NOMO-1 (cell line): ENCODE data around the gene FUT8.
A peak's percentile ranks its signal among the peaks of the same experiment; 100 is the strongest.

Source experiments
- DNase-seq, 2 experiments: peaks; one replicate each; lab custom pipeline; 2025; ENCODE audit not compliant: unreplicated experiment in 2 of 2; lab: John Stamatoyannopoulos, UW

Gene FUT8

GRCh38 chr14:65486863-65487262 lies 74.3 kb downstream of the FUT8 start:
- DNase-seq, result no peak

- DNase-seq, result no peak
These were observed 75.4 kb downstream of the FUT8 start for GRCh38 chr14:65487783-65488494.

DNA sequence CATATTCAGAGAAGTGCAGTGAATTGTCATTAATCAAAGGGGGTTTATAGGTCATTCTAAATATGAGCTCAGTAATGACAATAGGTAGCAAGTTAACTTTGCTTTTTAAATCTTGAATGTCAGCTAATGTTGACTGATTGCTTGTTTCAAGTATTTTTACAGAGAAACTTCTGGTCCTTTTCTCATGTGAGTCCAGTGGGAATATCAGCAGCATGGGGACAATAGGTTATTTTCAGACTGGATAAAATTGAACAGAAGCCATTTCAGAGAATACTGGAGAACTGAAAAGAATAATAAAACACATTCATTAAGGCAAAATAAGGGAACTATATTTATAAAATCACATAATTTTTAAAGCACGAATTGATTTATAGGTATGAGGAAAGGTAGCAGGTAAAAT lies 78.7 kb downstream of the FUT8 start:
- DNase-seq, result no peak

- peak; percentile 4 to 13 for DNase-seq
These were observed 79.7 kb downstream of the FUT8 start for GRCh38 chr14:65492266-65492665.

DNA sequence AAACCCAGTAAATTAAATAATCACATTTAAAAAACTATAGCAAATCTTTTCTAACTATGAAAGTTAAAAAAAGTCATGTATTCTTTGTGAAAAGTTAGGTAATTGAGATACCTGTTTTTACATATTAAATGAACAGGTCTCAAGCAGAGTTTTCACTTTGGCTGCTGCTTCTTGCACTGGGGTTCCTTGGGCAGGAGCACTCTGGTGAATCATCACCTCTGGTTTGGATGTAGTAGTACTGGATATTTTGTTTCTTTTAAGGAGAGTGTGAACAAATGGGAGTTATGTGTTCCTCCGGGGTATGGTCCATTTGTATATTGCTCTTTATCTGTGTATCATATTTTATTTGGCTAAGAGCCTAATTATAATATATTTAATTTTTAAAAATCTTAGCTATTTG lies 82.7 kb downstream of the FUT8 start:
- DNase-seq, result no peak

GRCh38 chr14:65496178-65496993 lies 83.9 kb downstream of the FUT8 start:
- DNase-seq, result no peak

GRCh38 chr14:65499138-65499537 lies 86.6 kb downstream of the FUT8 start:
- no peak for DNase-seq

GRCh38 chr14:65500075-65500474 lies 87.5 kb downstream of the FUT8 start:
- DNase-seq, result no peak

- DNase-seq, result no peak
These were observed 88.8 kb downstream of the FUT8 start for GRCh38 chr14:65501328-65501727.

GRCh38 chr14:65502676-65503124 lies 90.2 kb downstream of the FUT8 start:
- DNase-seq, result no peak

DNA sequence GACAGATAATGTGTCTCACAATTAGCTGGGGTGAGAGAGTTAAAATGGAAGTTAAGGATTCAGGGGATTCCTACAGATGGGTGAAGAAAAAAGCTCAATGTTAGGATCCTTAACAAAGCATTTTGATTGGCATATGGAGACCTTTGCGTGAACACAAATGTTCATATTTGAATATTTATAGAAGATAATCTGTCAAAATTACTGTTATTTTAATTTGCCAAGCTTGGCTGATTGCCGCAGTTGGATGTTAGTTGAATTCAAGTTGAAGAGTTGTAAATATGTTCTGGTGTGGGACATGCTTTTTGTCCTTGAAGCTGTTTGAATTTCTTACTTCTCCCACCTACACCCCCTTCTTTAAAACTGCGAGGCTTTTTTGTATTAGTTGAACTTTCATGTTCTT lies 91.2 kb downstream of the FUT8 start:
- DNase-seq, result no peak

- no peak for DNase-seq
These were observed 94.3 kb downstream of the FUT8 start for GRCh38 chr14:65506801-65507200.

GRCh38 chr14:65509842-65510241 lies 97.3 kb downstream of the FUT8 start:
- no peak for DNase-seq

DNA sequence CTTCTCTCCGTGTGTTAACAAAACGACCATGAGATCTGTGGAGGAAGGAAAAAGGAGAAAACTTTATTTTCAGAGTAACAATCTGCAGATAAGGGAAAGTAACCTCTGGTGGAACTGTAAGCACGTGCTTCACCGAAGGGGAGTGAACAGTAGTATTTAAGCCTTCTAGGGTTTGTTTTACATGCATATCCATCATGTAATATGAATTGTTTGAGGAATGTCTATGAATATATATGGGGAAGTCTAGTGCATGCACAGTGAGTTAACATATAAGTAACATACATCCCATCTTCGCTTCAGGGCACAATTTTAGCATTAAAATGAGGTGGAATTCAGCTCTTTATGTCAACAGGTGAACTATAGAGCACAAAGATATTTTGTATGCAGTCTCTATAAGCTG lies 101.1 kb downstream of the FUT8 start:
- DNase-seq, result no peak

- no peak for DNase-seq
These were observed 105.4 kb downstream of the FUT8 start for GRCh38 chr14:65517635-65518542.

DNA sequence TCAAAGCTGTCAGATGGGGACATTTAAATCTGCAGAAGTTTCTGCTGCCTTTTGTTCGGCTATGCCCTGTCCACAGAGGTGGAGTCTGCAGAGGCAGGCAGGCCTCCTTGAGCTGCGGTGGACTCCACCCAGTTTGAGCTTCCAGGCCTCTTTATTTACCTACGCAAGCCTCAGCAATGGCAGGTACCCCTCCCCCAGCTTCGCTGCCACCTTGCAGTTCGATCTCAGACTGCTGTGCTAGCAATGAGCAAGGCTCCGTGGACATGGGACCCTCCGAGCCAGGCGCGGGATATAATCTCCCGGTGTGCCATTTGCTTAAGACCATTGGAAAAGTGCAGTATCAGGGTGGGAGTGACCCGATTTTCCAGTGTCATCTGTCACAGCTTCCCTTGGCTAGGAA lies 115.5 kb downstream of the FUT8 start:
- DNase-seq, result no peak

- no peak for DNase-seq
These were observed 118.6 kb downstream of the FUT8 start for GRCh38 chr14:65531148-65531547.

- no peak for DNase-seq
These were observed 121.3 kb downstream of the FUT8 start for GRCh38 chr14:65533736-65534404.

DNA sequence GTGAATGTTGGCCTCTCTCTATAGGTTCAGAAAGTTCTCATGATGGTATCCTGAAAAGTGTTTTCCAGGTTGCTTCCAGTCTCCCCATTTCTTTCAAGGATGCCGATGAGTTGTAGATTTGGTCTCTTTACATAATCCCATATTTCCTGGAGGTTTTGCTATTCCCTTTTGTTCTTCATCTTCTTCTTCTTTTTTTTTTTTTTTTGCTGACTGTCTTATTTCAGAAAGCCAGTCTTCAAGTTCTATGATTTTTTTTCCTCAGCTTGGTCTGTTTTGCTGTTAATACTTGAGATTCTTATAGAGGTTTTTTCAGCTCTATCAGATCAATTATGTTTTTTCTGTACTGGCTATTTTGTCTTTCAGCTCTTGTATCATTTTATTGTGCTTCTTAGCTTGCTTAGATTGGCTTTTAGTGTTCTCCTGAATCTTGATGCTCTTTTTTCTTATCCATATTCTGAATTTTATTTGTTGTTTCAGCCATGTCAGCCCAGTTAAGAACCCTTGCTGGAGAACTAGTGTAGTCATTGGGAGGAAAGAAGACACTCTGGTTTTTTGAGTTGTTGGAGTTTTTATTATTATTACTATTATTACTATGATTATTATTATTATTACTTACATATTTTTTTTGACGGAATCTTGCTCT lies 124.4 kb downstream of the FUT8 start:
- DNase-seq, result no peak

GRCh38 chr14:65548878-65549277 lies 136.3 kb downstream of the FUT8 start:
- no peak for DNase-seq
